ENCODE measurements around the gene SEMA4B. TPM values are rescaled to one million over a fixed set of nuclear protein-coding genes. Genes with fewer than 3 reads are reported as not detected.

Gene SEMA4B
- polyA plus RNA-seq, 1 donor (not counting 4 experiments of a cell fraction or from before 2014, with no cell fraction given): 58.7 TPM

GRCh38 chr15:90234096-90234988 lies 33.2 kb downstream of the SEMA4B start, which contains the start of gene GDPGP1:
TSS of gene GDPGP1 (plus strand) at chr15:90234209. CDS start at chr15:90240909, 6,700 bp downstream.
- Histone ChIP-seq H3K4me3 (ENCODE audit: control insufficient read depth in 2 of 3, extremely low read depth in 1 of 3, insufficient read depth in 2 of 3, low read depth in 1 of 3, low read length in 3 of 3) (peak within 1 kb of the TSS; percentile 72 to 76 (median 73)), H3K4me2 (ENCODE audit: control insufficient read depth, extremely low read depth, insufficient read depth, low read depth, low read length) (peak within 1 kb of the TSS; percentile 88), H2AFZ (ENCODE audit: control insufficient read depth, low read length) (peak within 1 kb of the TSS; percentile 76), H4K20me1 (ENCODE audit: control insufficient read depth, extremely low read depth, insufficient read depth, low read length) (peaks cover 3% of the 10 kb centered on the region), H3K79me2 (ENCODE audit: control insufficient read depth, insufficient read depth, low read length) (peaks cover 11% of the 10 kb centered on the region), H3K27me3 (ENCODE audit: control insufficient read depth, extremely low read depth, insufficient read depth, low read length) (no peaks in the 10 kb centered on the region), H3K9me1 (ENCODE audit: control insufficient read depth, extremely low read depth, insufficient read depth, low read length) (no peaks in the 10 kb centered on the region), H3K36me3 (ENCODE audit: control insufficient read depth in 2 of 2, extremely low read depth in 1 of 2, insufficient read depth in 2 of 2, low read length in 2 of 2) (peaks cover 12 to 13% of the 10 kb centered on the region in 2 experiments), H3K9ac (ENCODE audit: control insufficient read depth, extremely low read depth, insufficient read depth, low read length) (peak within 1 kb of the TSS; percentile 86), H3K9me3 (ENCODE audit: control insufficient read depth, low read depth, low read length) (no peaks in the 10 kb centered on the region), H3K4me1 (ENCODE audit: control insufficient read depth, extremely low read depth, insufficient read depth, low read length) (peaks cover 25% of the 10 kb centered on the region), H3K27ac (ENCODE audit: control insufficient read depth, insufficient read depth, low read length) (peak within 1 kb of the TSS; percentile 78)
- TF ChIP-seq, protein P1, sequence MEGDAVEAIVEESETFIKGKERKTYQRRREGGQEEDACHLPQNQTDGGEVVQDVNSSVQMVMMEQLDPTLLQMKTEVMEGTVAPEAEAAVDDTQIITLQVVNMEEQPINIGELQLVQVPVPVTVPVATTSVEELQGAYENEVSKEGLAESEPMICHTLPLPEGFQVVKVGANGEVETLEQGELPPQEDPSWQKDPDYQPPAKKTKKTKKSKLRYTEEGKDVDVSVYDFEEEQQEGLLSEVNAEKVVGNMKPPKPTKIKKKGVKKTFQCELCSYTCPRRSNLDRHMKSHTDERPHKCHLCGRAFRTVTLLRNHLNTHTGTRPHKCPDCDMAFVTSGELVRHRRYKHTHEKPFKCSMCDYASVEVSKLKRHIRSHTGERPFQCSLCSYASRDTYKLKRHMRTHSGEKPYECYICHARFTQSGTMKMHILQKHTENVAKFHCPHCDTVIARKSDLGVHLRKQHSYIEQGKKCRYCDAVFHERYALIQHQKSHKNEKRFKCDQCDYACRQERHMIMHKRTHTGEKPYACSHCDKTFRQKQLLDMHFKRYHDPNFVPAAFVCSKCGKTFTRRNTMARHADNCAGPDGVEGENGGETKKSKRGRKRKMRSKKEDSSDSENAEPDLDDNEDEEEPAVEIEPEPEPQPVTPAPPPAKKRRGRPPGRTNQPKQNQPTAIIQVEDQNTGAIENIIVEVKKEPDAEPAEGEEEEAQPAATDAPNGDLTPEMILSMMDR (optimal IDR thresholded peaks at IDR 0.05 in 1 of 3, IDR thresholded peaks at IDR 0.05 in 1 of 3, conservative IDR thresholded peaks at IDR 0.05 in 1 of 3; ENCODE audit: extremely low read depth in 1 of 3, insufficient read depth in 2 of 3, low read length in 3 of 3): no peak
- TF ChIP-seq EZH2 (IDR thresholded peaks at IDR 0.05; ENCODE audit: low read length): no peak
- no peak for FAIRE-seq
- DNase-seq (ENCODE audit: low read depth, low spot score): no peak
- dilution Hi-C loops (cut with MboI; ENCODE audit: extremely low pct_ligation_motif_present, low sequenced_read_pairs): no loop called here

- TF ChIP-seq, protein P1 (optimal IDR thresholded peaks at IDR 0.05 in 1 of 3, IDR thresholded peaks at IDR 0.05 in 1 of 3, conservative IDR thresholded peaks at IDR 0.05 in 1 of 3; ENCODE audit: extremely low read depth in 1 of 3, insufficient read depth in 2 of 3, low read length in 3 of 3): no peak
- no peak for TF ChIP-seq EZH2 (IDR thresholded peaks at IDR 0.05; ENCODE audit: low read length)
- H3K4me1 ChIP-seq (ENCODE audit: control insufficient read depth, extremely low read depth, insufficient read depth, low read length): peaks cover 6% of the 10 kb centered on the region
- H3K79me2 ChIP-seq (ENCODE audit: control insufficient read depth, insufficient read depth, low read length): no peaks in the 10 kb centered on the region
- H3K9ac ChIP-seq (ENCODE audit: control insufficient read depth, extremely low read depth, insufficient read depth, low read length): no peak overlapping the region
- DNase-seq (ENCODE audit: low read depth, low spot score) (no peak), FAIRE-seq (no peak)
- H3K36me3 ChIP-seq (ENCODE audit: control insufficient read depth in 2 of 2, extremely low read depth in 1 of 2, insufficient read depth in 2 of 2, low read length in 2 of 2): peaks cover 0 to 6% of the 10 kb centered on the region in 2 experiments
- H2AFZ ChIP-seq (ENCODE audit: control insufficient read depth, low read length): no peak overlapping the region
- H3K9me1 ChIP-seq (ENCODE audit: control insufficient read depth, extremely low read depth, insufficient read depth, low read length): no peaks in the 10 kb centered on the region
- H3K4me2 ChIP-seq (ENCODE audit: control insufficient read depth, extremely low read depth, insufficient read depth, low read depth, low read length): no peak overlapping the region
- no peaks in the 10 kb centered on the region for H3K27me3 ChIP-seq (ENCODE audit: control insufficient read depth, extremely low read depth, insufficient read depth, low read length)
- dilution Hi-C loops (cut with MboI; ENCODE audit: extremely low pct_ligation_motif_present, low sequenced_read_pairs): no loop called here
- H4K20me1 ChIP-seq (ENCODE audit: control insufficient read depth, extremely low read depth, insufficient read depth, low read length): no peaks in the 10 kb centered on the region
- no peak overlapping the region for H3K4me3 ChIP-seq (ENCODE audit: control insufficient read depth in 2 of 3, extremely low read depth in 1 of 3, insufficient read depth in 2 of 3, low read depth in 1 of 3, low read length in 3 of 3)
- H3K27ac ChIP-seq (ENCODE audit: control insufficient read depth, insufficient read depth, low read length): no peak overlapping the region
- no peaks in the 10 kb centered on the region for H3K9me3 ChIP-seq (ENCODE audit: control insufficient read depth, low read depth, low read length)
These were observed 38.2 kb downstream of the SEMA4B start for GRCh38 chr15:90239371-90239770.

All from keratinocyte (primary cell).